Measurements from ENCODE around the gene TSSK2. TPM values are rescaled to one million over a fixed set of nuclear protein-coding genes. Genes with fewer than 3 reads are reported as not detected.

TSSK2 gene
- polyA plus RNA-seq, 1 donor (not counting 4 experiments of a cell fraction or from before 2014, with no cell fraction given) = not detected

DNA sequence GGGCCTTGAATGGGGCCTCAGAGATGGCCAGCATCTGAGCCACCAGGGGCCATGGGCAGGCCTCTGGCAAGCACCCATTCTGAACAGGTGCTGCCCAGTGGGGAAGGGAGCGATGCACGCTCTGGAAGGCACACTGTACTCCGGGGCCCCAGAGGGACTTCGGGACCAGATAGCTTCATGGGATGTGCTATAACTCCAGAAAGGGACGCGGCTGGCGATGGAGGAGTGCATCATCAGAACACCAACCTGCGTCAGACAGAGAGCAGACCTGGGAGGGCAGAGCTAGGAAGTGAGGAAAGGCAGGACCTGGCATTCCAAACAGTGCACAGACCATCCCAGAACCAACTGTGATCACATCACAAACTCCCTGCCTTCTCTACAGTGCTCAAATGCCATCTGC is 25.7 kb upstream of the TSSK2 start:
- Histone ChIP-seq H3K9me1 (ENCODE audit: control insufficient read depth, extremely low read depth, insufficient read depth, low read length) (peaks cover 2% of the 10 kb centered on the region), H3K27me3 (ENCODE audit: control insufficient read depth, extremely low read depth, insufficient read depth, low read length) (no peaks in the 10 kb centered on the region), H3K4me2 (ENCODE audit: control insufficient read depth, extremely low read depth, insufficient read depth, low read depth, low read length) (no peak overlapping the region), H3K4me1 (ENCODE audit: control insufficient read depth, extremely low read depth, insufficient read depth, low read length) (peaks cover 17% of the 10 kb centered on the region), H3K4me3 (ENCODE audit: control insufficient read depth in 2 of 3, extremely low read depth in 1 of 3, insufficient read depth in 2 of 3, low read depth in 1 of 3, low read length in 3 of 3) (no peak overlapping the region), H4K20me1 (ENCODE audit: control insufficient read depth, extremely low read depth, insufficient read depth, low read length) (peaks cover 40% of the 10 kb centered on the region), H3K36me3 (ENCODE audit: control insufficient read depth in 2 of 2, extremely low read depth in 1 of 2, insufficient read depth in 2 of 2, low read length in 2 of 2) (peaks cover 1 to 10% of the 10 kb centered on the region in 2 experiments), H3K27ac (ENCODE audit: control insufficient read depth, insufficient read depth, low read length) (no peak overlapping the region), H3K9ac (ENCODE audit: control insufficient read depth, extremely low read depth, insufficient read depth, low read length) (no peak overlapping the region), H3K79me2 (ENCODE audit: control insufficient read depth, insufficient read depth, low read length) (peaks cover 86% of the 10 kb centered on the region), H2AFZ (ENCODE audit: control insufficient read depth, low read length) (no peak overlapping the region), H3K9me3 (ENCODE audit: control insufficient read depth, low read depth, low read length) (no peaks in the 10 kb centered on the region)
- dilution Hi-C loops (cut with MboI; ENCODE audit: extremely low pct_ligation_motif_present, low sequenced_read_pairs) = no loop called here
- no peak for TF ChIP-seq EZH2 (IDR thresholded peaks at IDR 0.05; ENCODE audit: low read length)
- TF ChIP-seq, protein P1, sequence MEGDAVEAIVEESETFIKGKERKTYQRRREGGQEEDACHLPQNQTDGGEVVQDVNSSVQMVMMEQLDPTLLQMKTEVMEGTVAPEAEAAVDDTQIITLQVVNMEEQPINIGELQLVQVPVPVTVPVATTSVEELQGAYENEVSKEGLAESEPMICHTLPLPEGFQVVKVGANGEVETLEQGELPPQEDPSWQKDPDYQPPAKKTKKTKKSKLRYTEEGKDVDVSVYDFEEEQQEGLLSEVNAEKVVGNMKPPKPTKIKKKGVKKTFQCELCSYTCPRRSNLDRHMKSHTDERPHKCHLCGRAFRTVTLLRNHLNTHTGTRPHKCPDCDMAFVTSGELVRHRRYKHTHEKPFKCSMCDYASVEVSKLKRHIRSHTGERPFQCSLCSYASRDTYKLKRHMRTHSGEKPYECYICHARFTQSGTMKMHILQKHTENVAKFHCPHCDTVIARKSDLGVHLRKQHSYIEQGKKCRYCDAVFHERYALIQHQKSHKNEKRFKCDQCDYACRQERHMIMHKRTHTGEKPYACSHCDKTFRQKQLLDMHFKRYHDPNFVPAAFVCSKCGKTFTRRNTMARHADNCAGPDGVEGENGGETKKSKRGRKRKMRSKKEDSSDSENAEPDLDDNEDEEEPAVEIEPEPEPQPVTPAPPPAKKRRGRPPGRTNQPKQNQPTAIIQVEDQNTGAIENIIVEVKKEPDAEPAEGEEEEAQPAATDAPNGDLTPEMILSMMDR (optimal IDR thresholded peaks at IDR 0.05 in 1 of 3, IDR thresholded peaks at IDR 0.05 in 1 of 3, conservative IDR thresholded peaks at IDR 0.05 in 1 of 3; ENCODE audit: extremely low read depth in 1 of 3, insufficient read depth in 2 of 3, low read length in 3 of 3) = no peak
- FAIRE-seq (no peak), DNase-seq (ENCODE audit: low read depth, low spot score) (no peak)

DNA sequence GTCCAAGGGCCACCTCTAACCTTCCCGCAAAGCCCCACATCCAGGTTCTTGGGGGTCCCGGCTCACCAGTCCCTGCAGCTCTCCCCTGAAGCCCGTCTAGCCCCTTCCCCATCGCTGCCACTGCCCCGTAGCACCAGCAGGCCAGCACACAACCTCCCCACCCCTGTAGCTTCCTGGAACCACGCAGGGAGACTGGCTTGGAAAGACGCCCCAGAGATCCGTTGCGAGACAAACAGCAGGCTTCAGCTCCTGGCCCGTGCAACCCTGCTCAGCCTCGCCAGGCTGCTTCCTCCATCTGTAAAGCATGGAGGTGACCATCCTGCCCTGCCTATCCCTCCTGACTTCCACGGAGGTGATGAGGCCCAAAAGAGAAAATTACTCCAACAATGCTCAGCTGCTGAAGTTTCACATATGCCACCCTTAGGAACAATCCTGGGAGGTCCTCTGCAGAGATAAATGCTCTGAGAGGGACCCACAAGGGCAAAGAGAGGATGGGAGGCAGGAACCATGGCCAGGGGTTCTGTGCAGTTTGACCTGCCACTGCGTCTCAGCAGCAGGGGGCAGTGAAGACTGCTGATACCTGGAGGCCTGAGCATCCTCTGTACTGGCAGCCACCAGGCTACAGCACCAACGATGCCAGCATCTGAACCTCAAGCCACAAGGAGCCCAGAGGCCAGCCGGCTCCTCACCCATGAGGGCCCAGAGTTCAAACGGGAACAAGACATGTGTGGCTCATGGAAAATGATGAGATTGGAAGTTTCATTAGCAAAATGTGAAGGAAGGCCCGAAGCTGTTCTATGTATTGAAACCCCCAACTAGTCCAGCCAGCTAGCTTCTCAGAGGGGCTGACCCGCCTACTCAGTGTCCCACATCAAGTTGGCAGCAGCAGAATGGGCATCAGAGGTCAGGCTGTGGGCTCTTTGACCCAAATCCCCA is 25.0 kb upstream of the TSSK2 start:
- Histone ChIP-seq H4K20me1 (ENCODE audit: control insufficient read depth, extremely low read depth, insufficient read depth, low read length) (peaks cover 47% of the 10 kb centered on the region), H3K27me3 (ENCODE audit: control insufficient read depth, extremely low read depth, insufficient read depth, low read length) (no peaks in the 10 kb centered on the region), H3K4me2 (ENCODE audit: control insufficient read depth, extremely low read depth, insufficient read depth, low read depth, low read length) (no peak overlapping the region), H3K36me3 (ENCODE audit: control insufficient read depth in 2 of 2, extremely low read depth in 1 of 2, insufficient read depth in 2 of 2, low read length in 2 of 2) (peaks cover 2 to 10% of the 10 kb centered on the region in 2 experiments), H3K27ac (ENCODE audit: control insufficient read depth, insufficient read depth, low read length) (no peak overlapping the region), H3K4me3 (ENCODE audit: control insufficient read depth in 2 of 3, extremely low read depth in 1 of 3, insufficient read depth in 2 of 3, low read depth in 1 of 3, low read length in 3 of 3) (no peak overlapping the region), H3K9ac (ENCODE audit: control insufficient read depth, extremely low read depth, insufficient read depth, low read length) (no peak overlapping the region), H3K79me2 (ENCODE audit: control insufficient read depth, insufficient read depth, low read length) (peaks cover 87% of the 10 kb centered on the region), H3K4me1 (ENCODE audit: control insufficient read depth, extremely low read depth, insufficient read depth, low read length) (peaks cover 19% of the 10 kb centered on the region), H3K9me3 (ENCODE audit: control insufficient read depth, low read depth, low read length) (no peaks in the 10 kb centered on the region), H2AFZ (ENCODE audit: control insufficient read depth, low read length) (no peak overlapping the region), H3K9me1 (ENCODE audit: control insufficient read depth, extremely low read depth, insufficient read depth, low read length) (peaks cover 2% of the 10 kb centered on the region)
- dilution Hi-C loops (cut with MboI; ENCODE audit: extremely low pct_ligation_motif_present, low sequenced_read_pairs) = no loop called here
- FAIRE-seq (no peak), DNase-seq (ENCODE audit: low read depth, low spot score) (no peak)
- no peak for TF ChIP-seq EZH2 (IDR thresholded peaks at IDR 0.05; ENCODE audit: low read length)
- TF ChIP-seq, protein P1 (optimal IDR thresholded peaks at IDR 0.05 in 1 of 3, IDR thresholded peaks at IDR 0.05 in 1 of 3, conservative IDR thresholded peaks at IDR 0.05 in 1 of 3; ENCODE audit: extremely low read depth in 1 of 3, insufficient read depth in 2 of 3, low read length in 3 of 3) = peak; percentile 46 to 72 (median 53)

All from keratinocyte (primary cell).